Prostate gland (tissue), 2 donors: ENCODE results near the gene SURF1.

Experiments
- POLR2A ChIP-seq: fragments of 450-650 bp; IDR thresholded peaks from one replicate; pipeline ENCODE4 v1.6.1; 2016; ENCODE audit warnings: antibody characterized with exemption, mild to moderate bottlenecking
- POLR2AphosphoS5 ChIP-seq: sonication (generic); formaldehyde crosslinking; IDR thresholded peaks from one replicate; pipeline ENCODE4 v1.6.1; 2017; ENCODE audit warnings: antibody characterized with exemption
- TF ChIP-seq, protein P1 (sequence below), 4 experiments: fragments of 200-600 bp in 2 of 4; fragments of 450-650 bp in 2 of 4; sonication (generic) in 2 of 4; IDR thresholded peaks; 1 replicate in 3 of 4; 2 replicates in 1 of 4; pipeline ENCODE4 v1.5.1; 2016 to 2019; ENCODE audit warnings: antibody characterized with exemption in 4 of 4, mild to moderate bottlenecking in 2 of 4, moderate library complexity in 2 of 4

DNA sequence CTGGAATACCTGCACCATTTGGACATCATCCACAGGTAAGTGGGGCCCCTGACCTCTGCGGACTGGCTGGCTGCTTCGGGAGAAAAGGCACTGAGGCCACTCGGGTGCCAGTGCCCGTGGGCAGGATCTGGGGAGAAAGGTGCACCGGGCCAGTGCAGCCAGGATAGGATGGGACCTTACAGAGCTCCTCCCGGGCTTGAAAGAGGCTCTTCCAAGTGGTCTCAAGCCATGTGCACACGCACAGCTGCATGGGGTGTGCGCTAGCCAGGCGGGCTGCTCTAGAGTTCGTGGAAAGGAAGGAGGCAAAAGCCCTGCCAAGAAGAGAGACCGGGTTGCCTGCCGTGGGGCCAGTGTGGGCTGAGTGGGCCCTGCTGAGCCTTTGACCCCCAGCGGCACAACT, 33.3 kb upstream of the SURF1 start:
- TF ChIP-seq, protein P1, sequence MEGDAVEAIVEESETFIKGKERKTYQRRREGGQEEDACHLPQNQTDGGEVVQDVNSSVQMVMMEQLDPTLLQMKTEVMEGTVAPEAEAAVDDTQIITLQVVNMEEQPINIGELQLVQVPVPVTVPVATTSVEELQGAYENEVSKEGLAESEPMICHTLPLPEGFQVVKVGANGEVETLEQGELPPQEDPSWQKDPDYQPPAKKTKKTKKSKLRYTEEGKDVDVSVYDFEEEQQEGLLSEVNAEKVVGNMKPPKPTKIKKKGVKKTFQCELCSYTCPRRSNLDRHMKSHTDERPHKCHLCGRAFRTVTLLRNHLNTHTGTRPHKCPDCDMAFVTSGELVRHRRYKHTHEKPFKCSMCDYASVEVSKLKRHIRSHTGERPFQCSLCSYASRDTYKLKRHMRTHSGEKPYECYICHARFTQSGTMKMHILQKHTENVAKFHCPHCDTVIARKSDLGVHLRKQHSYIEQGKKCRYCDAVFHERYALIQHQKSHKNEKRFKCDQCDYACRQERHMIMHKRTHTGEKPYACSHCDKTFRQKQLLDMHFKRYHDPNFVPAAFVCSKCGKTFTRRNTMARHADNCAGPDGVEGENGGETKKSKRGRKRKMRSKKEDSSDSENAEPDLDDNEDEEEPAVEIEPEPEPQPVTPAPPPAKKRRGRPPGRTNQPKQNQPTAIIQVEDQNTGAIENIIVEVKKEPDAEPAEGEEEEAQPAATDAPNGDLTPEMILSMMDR (IDR thresholded peaks at IDR 0.05) = no peak
- TF ChIP-seq POLR2AphosphoS5 (no peak), POLR2A (no peak)
